Inflammatory macrophage treated with lipopolysaccharide for 1 hour (primary cell): ENCODE measurements around the gene CTTN.

Source experiments
- DNase-seq, 2 donors: peaks; one replicate each; pipeline ENCODE4 v3.0.0-alpha.2; 2020 to 2022

Gene CTTN

GRCh38 chr11:70397983-70398833 lies at the start of gene CTTN:
Gene CTTN, plus strand, starts transcription at chr11:70398529. Its CDS starts 8,769 bp downstream, at chr11:70407298.
- peak; percentile 26 to 54 for DNase-seq

DNA sequence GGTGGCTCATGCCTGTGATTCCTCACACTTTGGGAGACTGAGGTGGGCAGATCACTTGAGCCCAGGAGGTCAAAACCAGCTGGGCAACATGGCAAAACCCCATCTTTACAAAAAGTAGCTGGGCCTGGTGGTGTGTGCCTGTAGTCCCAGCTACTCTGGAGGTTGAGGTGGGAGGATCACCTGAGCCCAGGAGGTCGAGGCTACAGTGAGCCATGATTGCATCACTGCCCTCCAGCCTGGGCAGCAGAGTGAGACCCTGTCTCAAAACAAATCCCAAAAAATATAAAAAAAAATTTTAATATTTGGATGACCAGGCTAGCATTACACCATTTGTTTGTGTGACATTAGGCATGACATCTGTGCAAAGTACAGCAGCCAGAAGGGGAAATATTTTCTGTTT lies 49.7 kb upstream of the CTTN start:
- DNase-seq: no peak

DNA sequence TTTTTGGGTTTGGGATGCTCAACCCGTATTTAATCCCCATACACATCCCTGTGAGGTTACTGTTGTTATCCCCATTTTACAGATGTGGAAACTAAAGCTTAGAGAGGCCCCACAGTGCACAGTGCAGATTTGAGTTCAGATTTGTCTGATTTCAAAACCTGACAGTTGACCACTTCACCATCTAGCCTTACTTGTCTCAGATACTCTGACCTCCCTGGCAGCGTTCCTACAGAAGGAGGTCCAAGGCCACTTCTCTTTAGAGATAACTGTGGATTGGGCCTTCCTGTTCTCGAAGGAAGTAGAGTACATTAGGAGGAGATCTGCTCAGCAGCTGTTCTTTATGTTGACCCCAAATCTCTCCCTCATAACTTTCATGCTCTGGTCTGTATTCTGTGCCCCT lies 46.7 kb upstream of the CTTN start:
- no peak for DNase-seq

GRCh38 chr11:70352100-70352499 lies 46.2 kb upstream of the CTTN start:
- DNase-seq: no peak

GRCh38 chr11:70352601-70353000 lies 45.7 kb upstream of the CTTN start:
- DNase-seq: no peak

DNA sequence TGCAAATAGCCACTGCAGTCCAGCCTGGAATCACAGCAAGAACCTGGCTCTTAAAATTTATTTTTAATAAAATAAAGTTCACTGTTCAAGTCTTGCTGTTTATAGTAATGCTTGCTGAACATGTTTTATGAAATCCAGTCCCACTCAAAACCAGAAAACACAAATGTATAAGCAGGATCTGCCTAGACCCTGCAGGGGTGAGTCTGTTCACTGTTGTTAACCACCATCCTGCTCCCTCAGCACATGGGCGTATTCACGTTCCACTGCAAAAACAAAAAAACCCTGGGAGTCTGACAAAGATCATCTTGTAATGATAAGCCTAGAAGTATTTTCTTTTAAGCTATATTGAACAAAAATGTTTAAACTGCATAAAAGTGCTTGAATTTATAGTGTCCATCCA lies 45.0 kb upstream of the CTTN start:
- DNase-seq: no peak

- no peak for DNase-seq
These were observed 44.3 kb upstream of the CTTN start for GRCh38 chr11:70353900-70354568.

- DNase-seq: no peak
These were observed 43.7 kb upstream of the CTTN start for GRCh38 chr11:70354629-70355028.

DNA sequence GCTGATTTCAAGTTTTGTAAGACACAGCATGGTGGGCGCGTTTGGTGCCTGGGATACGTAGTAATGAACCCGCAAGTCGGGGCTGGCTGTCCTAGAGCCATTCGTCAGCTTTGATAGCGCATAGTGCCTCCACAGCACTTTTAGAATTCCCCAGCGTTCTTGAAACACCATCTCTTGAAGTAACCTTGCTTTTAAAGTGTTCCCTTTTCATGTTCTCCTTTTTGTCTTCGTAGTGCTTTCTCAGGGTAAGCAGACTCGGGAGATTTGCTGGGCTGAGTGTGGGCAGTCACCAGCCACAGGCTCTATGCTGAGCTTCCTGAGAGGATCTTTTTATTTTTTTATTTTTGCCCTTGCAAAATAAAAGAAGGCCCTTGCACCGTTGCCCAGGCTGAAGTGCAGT lies 39.6 kb upstream of the CTTN start:
- DNase-seq: peak; percentile 78 to 93

DNA sequence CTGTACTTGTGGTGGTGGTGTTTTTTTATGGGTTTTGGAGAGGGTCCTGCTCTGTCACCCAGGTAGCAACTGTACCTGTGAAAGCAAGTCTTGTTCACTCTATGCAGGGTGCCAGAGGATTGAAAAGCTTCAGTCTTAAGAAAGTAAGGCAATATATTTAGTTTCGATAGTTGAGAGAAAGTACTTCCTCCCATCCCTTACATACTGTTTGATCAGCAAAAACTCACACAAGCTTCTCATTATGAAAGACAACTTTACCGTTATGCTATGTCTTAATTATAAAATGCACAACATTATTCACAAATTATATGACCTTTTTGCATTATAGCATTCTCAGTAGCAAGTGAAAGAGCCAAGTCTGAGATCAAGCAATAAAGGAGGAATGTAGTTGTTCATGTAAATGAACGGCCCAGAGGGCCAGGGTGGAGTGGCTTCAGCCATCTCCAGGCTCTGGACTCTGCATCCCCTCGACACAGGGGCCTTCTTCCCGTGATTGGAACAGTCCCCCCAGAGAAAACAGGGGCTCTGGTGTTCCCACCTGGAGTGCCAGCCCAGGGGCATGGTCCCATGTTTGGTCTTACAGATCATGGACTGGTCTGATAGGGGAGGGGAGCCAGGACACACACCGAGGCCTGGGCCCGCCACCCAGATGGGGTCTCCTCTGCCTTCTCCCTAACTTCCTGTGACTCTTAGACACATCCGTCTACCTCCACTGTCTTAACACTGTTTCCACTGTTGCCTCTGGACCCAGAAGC lies 38.7 kb upstream of the CTTN start:
- DNase-seq: peak in 1 of 2 donors; percentile 9

- DNase-seq: no peak
These were observed 38.1 kb upstream of the CTTN start for GRCh38 chr11:70360211-70360610.

DNA sequence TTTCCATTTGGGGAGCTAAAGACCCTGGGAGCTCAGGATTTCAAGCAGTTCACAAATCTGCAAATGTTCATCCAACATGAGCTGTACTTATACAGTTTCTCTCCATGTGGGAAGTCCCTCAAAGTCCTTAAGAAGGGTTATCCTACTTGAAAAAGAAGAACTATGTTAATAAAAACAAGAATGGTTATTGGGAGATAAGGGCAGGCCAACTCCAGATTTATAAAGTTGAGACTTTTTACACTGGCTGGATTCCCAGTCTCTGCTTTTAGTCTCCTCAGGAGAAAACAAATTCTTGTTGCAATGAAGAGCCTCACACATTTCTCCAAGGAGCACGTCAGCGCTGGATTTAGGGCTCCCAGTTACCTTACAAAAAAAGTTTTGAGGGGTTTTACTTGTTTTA lies 34.2 kb upstream of the CTTN start:
- DNase-seq: no peak

- DNase-seq: no peak
These were observed 33.4 kb upstream of the CTTN start for GRCh38 chr11:70364745-70365543.

DNA sequence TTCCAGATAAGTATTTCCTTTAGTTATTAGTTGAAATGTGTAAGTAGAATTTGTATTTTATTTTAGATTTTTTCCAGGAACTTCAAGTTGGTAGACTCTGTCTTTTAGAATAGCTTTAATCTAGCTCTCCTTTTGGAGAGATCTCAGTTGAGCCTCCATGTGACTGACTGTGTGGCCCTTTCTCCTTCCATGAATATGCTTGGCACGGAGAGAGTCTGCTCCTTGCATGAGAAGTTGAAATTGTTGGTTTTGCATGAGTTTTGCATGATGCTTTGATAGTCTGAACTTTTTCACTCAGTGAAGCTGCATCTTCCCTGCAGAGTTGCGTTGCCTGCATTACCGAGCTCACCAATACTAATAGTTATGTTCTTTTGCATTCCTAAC lies 32.8 kb upstream of the CTTN start:
- no peak for DNase-seq

DNA sequence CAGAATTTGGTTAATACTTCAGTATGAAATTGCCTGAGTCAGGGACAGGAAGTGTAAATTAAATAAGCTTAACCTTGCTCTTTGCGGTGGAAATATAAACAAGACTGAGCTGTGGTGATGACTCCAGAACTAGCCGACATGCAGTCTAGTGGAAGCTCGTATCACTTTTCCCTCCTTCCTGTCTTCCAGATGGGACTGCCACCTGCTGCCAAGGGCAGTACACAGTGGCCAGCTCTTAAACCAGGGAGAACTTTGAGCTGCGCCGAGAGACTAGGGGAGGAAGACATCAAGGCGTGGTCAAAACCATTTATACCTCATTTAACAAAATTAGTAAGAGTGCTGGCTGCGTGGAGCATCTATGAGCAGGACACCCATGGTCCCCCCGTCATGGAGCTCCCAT lies 31.3 kb upstream of the CTTN start:
- no peak for DNase-seq

DNA sequence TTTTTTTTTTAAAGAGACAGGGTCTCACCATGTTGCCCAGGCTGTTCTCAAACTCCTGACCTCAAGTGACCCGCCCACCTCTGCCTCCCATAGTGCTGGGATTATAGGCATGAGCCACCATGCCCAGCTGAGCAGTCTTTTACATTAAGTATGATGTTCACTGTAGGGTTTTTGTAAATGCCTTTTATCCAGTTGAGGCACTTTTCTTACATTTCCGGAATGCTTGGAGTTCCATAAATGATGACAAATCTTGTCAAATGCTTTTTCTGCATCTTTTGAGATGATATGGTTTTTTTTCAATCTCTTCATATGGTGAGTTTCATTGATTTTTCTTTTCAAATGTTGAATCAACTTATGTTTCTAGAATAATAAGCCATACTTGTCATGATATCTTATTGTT lies 29.4 kb upstream of the CTTN start:
- DNase-seq: no peak

DNA sequence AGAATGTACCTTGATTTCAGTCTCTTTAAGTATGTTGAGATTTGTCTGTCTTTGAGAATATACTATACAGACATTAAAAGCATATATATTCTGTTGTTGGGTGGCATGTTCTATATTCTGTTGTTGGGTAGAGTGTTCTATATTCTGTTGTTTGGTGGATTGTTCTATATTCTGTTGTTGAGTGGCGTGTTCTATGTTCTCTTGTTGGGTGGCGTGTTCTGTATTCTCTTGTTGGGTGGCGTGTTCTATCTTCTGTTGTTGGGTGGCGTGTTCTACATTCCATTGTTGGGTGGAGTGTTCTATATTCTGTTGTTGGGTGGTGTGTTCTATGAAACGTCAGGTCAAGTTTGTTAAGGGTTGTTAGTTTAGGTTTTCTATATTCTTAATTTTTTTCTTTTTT lies 27.1 kb upstream of the CTTN start:
- no peak for DNase-seq

DNA sequence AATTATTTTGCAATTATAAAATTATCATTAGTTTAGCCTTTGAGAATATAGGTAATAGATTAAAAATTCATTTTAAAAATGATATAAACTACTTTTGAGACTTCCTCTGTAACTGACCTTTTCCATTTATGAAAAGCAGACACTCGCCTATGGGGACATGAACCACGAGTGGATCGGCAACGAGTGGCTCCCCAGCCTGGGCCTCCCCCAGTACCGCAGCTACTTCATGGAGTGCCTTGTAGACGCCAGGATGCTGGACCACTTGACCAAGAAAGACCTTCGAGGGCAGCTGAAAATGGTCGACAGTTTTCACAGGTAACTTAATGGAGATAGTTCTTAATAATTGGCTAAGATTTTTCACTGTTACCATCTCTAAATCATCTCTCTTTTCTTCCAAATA lies 26.3 kb upstream of the CTTN start:
- DNase-seq: no peak

- DNase-seq: no peak
These were observed 21.7 kb upstream of the CTTN start for GRCh38 chr11:70376621-70377020.

DNA sequence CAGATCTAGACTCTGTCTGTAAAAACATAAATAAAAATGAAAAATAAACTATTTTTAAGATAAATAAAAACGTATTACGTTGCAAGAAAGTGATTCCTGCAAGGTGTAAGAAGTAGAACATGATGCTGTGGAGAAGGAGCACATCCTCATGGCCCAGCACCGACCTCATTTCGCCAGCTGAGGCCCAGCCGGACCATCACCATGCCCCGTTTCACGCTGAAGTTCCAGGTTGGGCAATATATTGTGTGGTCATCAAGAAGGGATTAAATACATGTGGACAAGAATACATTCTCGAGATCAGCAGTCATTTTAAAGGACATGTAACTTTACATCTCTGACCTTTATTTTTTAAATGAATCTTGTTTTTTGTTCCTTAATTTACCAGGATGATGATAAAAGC lies 20.7 kb upstream of the CTTN start:
- DNase-seq: no peak

DNA sequence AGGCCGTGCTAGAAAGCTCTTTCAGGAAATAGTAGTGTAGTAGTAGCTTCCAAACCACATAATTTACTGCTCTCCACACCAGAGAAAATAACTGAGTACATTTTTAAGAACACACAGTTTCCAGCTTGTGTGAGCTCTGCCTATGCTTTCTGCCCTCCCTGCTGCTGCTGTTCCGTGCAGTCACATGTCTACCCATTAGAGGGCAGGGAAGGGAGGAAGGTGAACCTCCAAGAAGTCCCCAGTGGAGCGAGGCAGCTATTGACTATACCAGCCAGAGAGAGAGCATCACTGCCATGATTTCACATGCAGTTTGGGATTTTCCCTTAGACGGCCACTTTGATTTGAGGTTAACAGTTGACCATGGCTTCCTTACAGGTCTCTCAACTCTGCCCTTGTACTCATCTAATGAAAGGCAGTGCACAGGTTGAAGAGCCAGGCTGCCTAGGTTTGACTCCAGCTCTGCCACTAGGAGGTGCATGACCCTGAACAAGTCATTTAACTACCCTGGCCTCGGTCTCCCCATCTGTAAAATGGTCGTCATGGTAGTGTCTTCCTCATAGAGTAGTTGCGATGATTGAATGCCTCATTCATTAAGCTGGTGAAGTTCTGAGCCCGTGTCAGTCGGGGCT lies 19.7 kb upstream of the CTTN start:
- no peak for DNase-seq

GRCh38 chr11:70381350-70381749 lies 17.0 kb upstream of the CTTN start:
- DNase-seq: no peak
